Measurements from ENCODE around the gene KIF2C.
"Not testable (repeated sequence)": the region's sequence is repeated elsewhere in the genome, so short reads cannot be mapped to it uniquely, and the experiment has no call there.

KIF2C gene

DNA sequence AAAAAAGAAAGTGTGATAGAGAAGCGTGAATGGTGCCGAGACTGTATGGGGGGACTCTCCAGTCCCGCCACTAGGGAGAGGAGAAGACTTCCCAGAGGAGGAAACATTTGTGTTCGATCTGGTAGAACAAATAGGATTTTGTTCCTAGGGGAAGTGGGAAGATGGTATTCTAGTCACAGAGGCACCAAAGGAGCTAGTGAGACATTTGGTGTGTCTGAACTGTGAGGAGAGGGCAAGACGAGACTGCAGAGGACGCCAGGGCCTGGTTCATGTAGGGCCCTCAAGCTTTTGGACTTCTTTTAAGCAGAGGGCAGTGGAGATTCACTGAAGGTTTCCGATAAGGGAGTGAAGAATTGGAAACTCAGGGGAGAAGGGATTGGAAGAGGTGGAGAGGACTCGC lies 71.6 kb downstream of the KIF2C start:
- Histone ChIP-seq H3K9me3 (ENCODE audit: low read length) (no peaks in the 10 kb centered on the region), H3K9me2 (ENCODE audit: low read depth, low read length) (no peaks in the 10 kb centered on the region), H3K79me2 (ENCODE audit: insufficient read depth, low read length) (no peaks in the 10 kb centered on the region), H3K4me3 (ENCODE audit: low read depth, low read length, poor library complexity, severe bottlenecking) (no peak overlapping the region), H3F3A (ENCODE audit: insufficient read depth, low read length) (no peaks in the 10 kb centered on the region), H3K4me2 (ENCODE audit: low read length) (no peak overlapping the region), H3K9ac (ENCODE audit: low read length) (no peak overlapping the region), H4K20me1 (ENCODE audit: insufficient read depth, low read length) (no peaks in the 10 kb centered on the region), H3K27ac (ENCODE audit: low read depth, low read length, poor library complexity, severe bottlenecking) (no peak overlapping the region), H2AFZ (ENCODE audit: low read length) (no peak overlapping the region), H3K27me3 (ENCODE audit: insufficient read depth, low read length) (no peaks in the 10 kb centered on the region), H3K4me1 (ENCODE audit: insufficient read depth, low read length, severe bottlenecking) (peaks cover 55% of the 10 kb centered on the region), H3K36me3 (ENCODE audit: insufficient read depth, low read length) (no peaks in the 10 kb centered on the region)
- no peak for TF ChIP-seq EZH2 (IDR thresholded peaks at IDR 0.05; ENCODE audit: borderline replicate concordance, low read length)
- TF ChIP-seq, protein P1, sequence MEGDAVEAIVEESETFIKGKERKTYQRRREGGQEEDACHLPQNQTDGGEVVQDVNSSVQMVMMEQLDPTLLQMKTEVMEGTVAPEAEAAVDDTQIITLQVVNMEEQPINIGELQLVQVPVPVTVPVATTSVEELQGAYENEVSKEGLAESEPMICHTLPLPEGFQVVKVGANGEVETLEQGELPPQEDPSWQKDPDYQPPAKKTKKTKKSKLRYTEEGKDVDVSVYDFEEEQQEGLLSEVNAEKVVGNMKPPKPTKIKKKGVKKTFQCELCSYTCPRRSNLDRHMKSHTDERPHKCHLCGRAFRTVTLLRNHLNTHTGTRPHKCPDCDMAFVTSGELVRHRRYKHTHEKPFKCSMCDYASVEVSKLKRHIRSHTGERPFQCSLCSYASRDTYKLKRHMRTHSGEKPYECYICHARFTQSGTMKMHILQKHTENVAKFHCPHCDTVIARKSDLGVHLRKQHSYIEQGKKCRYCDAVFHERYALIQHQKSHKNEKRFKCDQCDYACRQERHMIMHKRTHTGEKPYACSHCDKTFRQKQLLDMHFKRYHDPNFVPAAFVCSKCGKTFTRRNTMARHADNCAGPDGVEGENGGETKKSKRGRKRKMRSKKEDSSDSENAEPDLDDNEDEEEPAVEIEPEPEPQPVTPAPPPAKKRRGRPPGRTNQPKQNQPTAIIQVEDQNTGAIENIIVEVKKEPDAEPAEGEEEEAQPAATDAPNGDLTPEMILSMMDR (IDR thresholded peaks at IDR 0.05; ENCODE audit: low read length) = no peak

- no peaks in the 10 kb centered on the region for H3F3A ChIP-seq (ENCODE audit: insufficient read depth, low read length)
- H3K9ac ChIP-seq (ENCODE audit: low read length) = peak overlapping the region; percentile 92
Measured at GRCh38 chr1:44812822-44813543, 73.3 kb downstream of the KIF2C start.

DNA sequence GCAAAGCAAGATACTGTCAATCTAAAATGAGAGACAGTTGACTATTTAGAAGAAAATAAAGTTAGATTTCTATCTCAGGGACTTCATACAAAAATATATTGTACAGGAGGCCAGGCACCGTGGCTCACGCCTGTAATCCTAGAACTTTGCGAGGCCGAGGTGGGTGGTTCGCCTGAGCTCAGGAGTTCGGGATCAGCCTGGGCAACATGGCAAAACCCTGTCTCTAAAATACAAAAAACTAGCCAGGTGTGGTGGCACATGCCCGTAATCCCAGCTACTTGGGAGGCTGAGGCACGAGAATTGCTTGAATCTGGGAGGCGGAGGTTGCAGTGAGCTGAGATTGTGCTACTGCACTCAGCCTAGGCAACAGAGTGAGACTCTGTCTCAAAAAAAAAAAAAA lies 76.3 kb downstream of the KIF2C start:
- H3K27ac ChIP-seq (ENCODE audit: low read depth, low read length, poor library complexity, severe bottlenecking); H3K36me3 ChIP-seq (ENCODE audit: insufficient read depth, low read length); H3K9me3 ChIP-seq (ENCODE audit: low read length); H2AFZ ChIP-seq (ENCODE audit: low read length); H3K79me2 ChIP-seq (ENCODE audit: insufficient read depth, low read length); H3K27me3 ChIP-seq (ENCODE audit: insufficient read depth, low read length); H4K20me1 ChIP-seq (ENCODE audit: insufficient read depth, low read length); H3K4me2 ChIP-seq (ENCODE audit: low read length); H3K9ac ChIP-seq (ENCODE audit: low read length); H3K9me2 ChIP-seq (ENCODE audit: low read depth, low read length); H3K4me3 ChIP-seq (ENCODE audit: low read depth, low read length, poor library complexity, severe bottlenecking); H3F3A ChIP-seq (ENCODE audit: insufficient read depth, low read length): not testable (repeated sequence)
- H3K4me1 ChIP-seq (ENCODE audit: insufficient read depth, low read length, severe bottlenecking) = peaks cover 35% of the 10 kb centered on the region

More at GRCh38 chr1:44812822-44813543, 73.3 kb downstream of the KIF2C start:
- H3K79me2 ChIP-seq (ENCODE audit: insufficient read depth, low read length) = no peaks in the 10 kb centered on the region
- H3K9me3 ChIP-seq (ENCODE audit: low read length) = no peaks in the 10 kb centered on the region
- no peak for TF ChIP-seq EZH2 (IDR thresholded peaks at IDR 0.05; ENCODE audit: borderline replicate concordance, low read length)
- TF ChIP-seq, protein P1 (IDR thresholded peaks at IDR 0.05; ENCODE audit: low read length) = no peak
- H3K27ac ChIP-seq (ENCODE audit: low read depth, low read length, poor library complexity, severe bottlenecking) = no peak overlapping the region
- 0 out of 2 replicates have a peak overlapping the region, but pooled peaks have one; percentile 39 for H2AFZ ChIP-seq (ENCODE audit: low read length)
- H3K36me3 ChIP-seq (ENCODE audit: insufficient read depth, low read length) = no peaks in the 10 kb centered on the region
- H3K4me3 ChIP-seq (ENCODE audit: low read depth, low read length, poor library complexity, severe bottlenecking) = peak overlapping the region; percentile 68
- peaks cover 44% of the 10 kb centered on the region for H3K4me1 ChIP-seq (ENCODE audit: insufficient read depth, low read length, severe bottlenecking)
- no peaks in the 10 kb centered on the region for H4K20me1 ChIP-seq (ENCODE audit: insufficient read depth, low read length)
- peak overlapping the region; percentile 89 for H3K4me2 ChIP-seq (ENCODE audit: low read length)
- H3K27me3 ChIP-seq (ENCODE audit: insufficient read depth, low read length) = no peaks in the 10 kb centered on the region
- no peaks in the 10 kb centered on the region for H3K9me2 ChIP-seq (ENCODE audit: low read depth, low read length)

GRCh38 chr1:44817307-44817706 lies 77.7 kb downstream of the KIF2C start:
- TF ChIP-seq EZH2 (IDR thresholded peaks at IDR 0.05; ENCODE audit: borderline replicate concordance, low read length) = no peak
- TF ChIP-seq, protein P1 (IDR thresholded peaks at IDR 0.05; ENCODE audit: low read length) = no peak
- Histone ChIP-seq H3K79me2 (ENCODE audit: insufficient read depth, low read length) (no peaks in the 10 kb centered on the region), H3F3A (ENCODE audit: insufficient read depth, low read length) (no peaks in the 10 kb centered on the region), H3K9ac (ENCODE audit: low read length) (no peak overlapping the region), H3K9me2 (ENCODE audit: low read depth, low read length) (no peaks in the 10 kb centered on the region), H4K20me1 (ENCODE audit: insufficient read depth, low read length) (no peaks in the 10 kb centered on the region), H3K4me3 (ENCODE audit: low read depth, low read length, poor library complexity, severe bottlenecking) (no peak overlapping the region), H3K36me3 (ENCODE audit: insufficient read depth, low read length) (no peaks in the 10 kb centered on the region), H3K4me1 (ENCODE audit: insufficient read depth, low read length, severe bottlenecking) (peaks cover 35% of the 10 kb centered on the region), H3K9me3 (ENCODE audit: low read length) (no peaks in the 10 kb centered on the region), H3K27ac (ENCODE audit: low read depth, low read length, poor library complexity, severe bottlenecking) (no peak overlapping the region), H3K4me2 (ENCODE audit: low read length) (no peak overlapping the region), H2AFZ (ENCODE audit: low read length) (no peak overlapping the region), H3K27me3 (ENCODE audit: insufficient read depth, low read length) (no peaks in the 10 kb centered on the region)
